Measurements from ENCODE around the gene UBAP1. TPM values are rescaled to one million over a fixed set of nuclear protein-coding genes. Genes with fewer than 3 reads are reported as not detected.
"Not testable (repeated sequence)": the region's sequence is repeated elsewhere in the genome, so short reads cannot be mapped to it uniquely, and the experiment has no call there.

The UBAP1 gene
- total RNA-seq, 4 donors from 2014 or later: 69.5 to 162 (median 90.8) TPM

GRCh38 chr9:34242830-34243229 is 64.0 kb downstream of the UBAP1 start:
- ATAC-seq (peak; percentile 7 to 29), DNase-seq (no peak)
- intact Hi-C loops (cut with DNase I; ENCODE audit: low total_unique reads): loop anchor here (1.0 kb wide), 1 partner anchor 56 kb away; no protein-coding TSS in a partner anchor
- Histone ChIP-seq H3K4me3 (no peak overlapping the region), H3K4me1 (peaks cover 44 to 66% of the 10 kb centered on the region in 2 donors), H3K9me3 (no peaks in the 10 kb centered on the region), H3K27ac (peak overlapping the region; percentile 76 to 95 (median 88)), H3K27me3 (no peaks in the 10 kb centered on the region), H3K36me3 (peaks cover 2 to 24% of the 10 kb centered on the region in 2 donors)
- TF ChIP-seq POLR2A (IDR thresholded peaks at IDR 0.05) (no peak), CTCF (IDR thresholded peaks at IDR 0.05 in 4 of 5, conservative IDR thresholded peaks at IDR 0.05 in 1 of 5) (no peak)
- in situ Hi-C loops (cut with MboI; ENCODE audit: low sequenced_read_pairs in 4 of 4): loop anchor here in 1 of 4 donors (5.0 kb wide), 1 partner anchor 51 kb away; no protein-coding TSS in a partner anchor

GRCh38 chr9:34245212-34245611 is 66.4 kb downstream of the UBAP1 start:
- Histone ChIP-seq H3K36me3 (peaks cover 2 to 33% of the 10 kb centered on the region in 2 donors), H3K4me1 (peaks cover 55 to 56% of the 10 kb centered on the region in 2 donors)
- intact Hi-C loops (cut with DNase I; ENCODE audit: low total_unique reads): not testable (repeated sequence)

GRCh38 chr9:34246453-34246852 is 67.6 kb downstream of the UBAP1 start:
- H3K4me1 ChIP-seq: peaks cover 49 to 52% of the 10 kb centered on the region in 2 donors
- intact Hi-C loops (cut with DNase I; ENCODE audit: low total_unique reads): no loop called here
- TF ChIP-seq POLR2A (IDR thresholded peaks at IDR 0.05) (peak in 1 of 2 donors; percentile 31), CTCF (IDR thresholded peaks at IDR 0.05 in 4 of 5, conservative IDR thresholded peaks at IDR 0.05 in 1 of 5) (peak in 1 of 5 experiments; percentile 22)
- ATAC-seq (peak; percentile 80 to 90), DNase-seq (peak; percentile 70 to 71)
- peaks cover 2 to 40% of the 10 kb centered on the region in 2 donors for H3K36me3 ChIP-seq
- in situ Hi-C loops (cut with MboI; ENCODE audit: low sequenced_read_pairs in 4 of 4): loop anchor here in 1 of 4 donors (5.0 kb wide), 1 partner anchor 59 kb away; no protein-coding TSS in a partner anchor
- H3K27me3 ChIP-seq: no peaks in the 10 kb centered on the region
- peak overlapping the region; percentile 82 to 98 (median 88) for H3K27ac ChIP-seq
- no peak overlapping the region for H3K4me3 ChIP-seq
- H3K9me3 ChIP-seq: no peaks in the 10 kb centered on the region

More at GRCh38 chr9:34245212-34245611, 66.4 kb downstream of the UBAP1 start:
- not testable (repeated sequence) for H3K27me3 ChIP-seq, DNase-seq, H3K9me3 ChIP-seq, ATAC-seq, H3K4me3 ChIP-seq, H3K27ac ChIP-seq
- in situ Hi-C loops (cut with MboI; ENCODE audit: low sequenced_read_pairs in 4 of 4): loop anchor here in 1 of 4 donors (5.0 kb wide), 1 partner anchor 58 kb away; no protein-coding TSS in a partner anchor

GRCh38 chr9:34247782-34248181 is 68.9 kb downstream of the UBAP1 start:
- H3K27ac ChIP-seq: peak overlapping the region; percentile 82 to 98 (median 88)
- H3K4me1 ChIP-seq: peaks cover 46 to 54% of the 10 kb centered on the region in 2 donors
- ATAC-seq; intact Hi-C loops (cut with DNase I; ENCODE audit: low total_unique reads); DNase-seq; H3K27me3 ChIP-seq; H3K4me3 ChIP-seq; H3K9me3 ChIP-seq: not testable (repeated sequence)
- H3K36me3 ChIP-seq: peaks cover 0 to 37% of the 10 kb centered on the region in 2 donors
- TF ChIP-seq CTCF (IDR thresholded peaks at IDR 0.05 in 4 of 5, conservative IDR thresholded peaks at IDR 0.05 in 1 of 5): peak in 1 of 5 experiments; percentile 20
- in situ Hi-C loops (cut with MboI; ENCODE audit: low sequenced_read_pairs in 4 of 4): loop anchor here in 1 of 4 donors (5.0 kb wide), 1 partner anchor 60 kb away; no protein-coding TSS in a partner anchor

- in situ Hi-C loops (cut with MboI; ENCODE audit: low sequenced_read_pairs in 4 of 4) (loop anchor here in 1 of 4 donors (5.0 kb wide), 1 partner anchor 62 kb away; no protein-coding TSS in a partner anchor), intact Hi-C loops (cut with DNase I; ENCODE audit: low total_unique reads) (no loop called here)
- ATAC-seq (no peak), DNase-seq (no peak)
- TF ChIP-seq CTCF (IDR thresholded peaks at IDR 0.05 in 4 of 5, conservative IDR thresholded peaks at IDR 0.05 in 1 of 5) (no peak), POLR2A (IDR thresholded peaks at IDR 0.05) (no peak)
- peaks cover 0 to 35% of the 10 kb centered on the region in 2 donors for H3K36me3 ChIP-seq
- H3K4me1 ChIP-seq: peaks cover 51 to 58% of the 10 kb centered on the region in 2 donors
- no peaks in the 10 kb centered on the region for H3K27me3 ChIP-seq
- H3K4me3 ChIP-seq: no peak overlapping the region
- H3K9me3 ChIP-seq: no peaks in the 10 kb centered on the region
- H3K27ac ChIP-seq: peak overlapping the region; percentile 82 to 98 (median 88)
Observed at GRCh38 chr9:34249274-34249673, 70.4 kb downstream of the UBAP1 start.

Measured in gastrocnemius medialis (tissue), 4 donors.